H54 (cell line): Measurements from ENCODE around the gene PTPRG.

Source experiments
- DNase-seq: peaks from one replicate; pipeline ENCODE4 v3.0.0; 2011; ENCODE audit warnings: low spot score, mixed read lengths; ENCODE audit not compliant: insufficient read length
- FAIRE-seq: peaks from 3 replicates; lab custom pipeline; 2011; peaks lifted over from hg19 to GRCh38; lab: Jason Lieb, UNC
- POLR2A ChIP-seq: IDR thresholded peaks from 2 replicates; pipeline ENCODE4 v1.6.1; 2011; ENCODE audit warnings: low read depth, mild to moderate bottlenecking, low read length

PTPRG gene

GRCh38 chr3:62056658-62057057 is 495.3 kb downstream of the PTPRG start:
- no peak for FAIRE-seq
- no peak for TF ChIP-seq POLR2A
- no peak for DNase-seq

GRCh38 chr3:62057339-62058047 is 496.1 kb downstream of the PTPRG start:
- FAIRE-seq: no peak
- DNase-seq: no peak
- no peak for TF ChIP-seq POLR2A

- FAIRE-seq (no peak), DNase-seq (no peak)
- no peak for TF ChIP-seq POLR2A
These were observed 504.8 kb downstream of the PTPRG start for GRCh38 chr3:62065985-62066693.

- no peak for TF ChIP-seq POLR2A
- DNase-seq: no peak
- FAIRE-seq: no peak
These were observed 507.0 kb downstream of the PTPRG start for GRCh38 chr3:62068337-62068736.

GRCh38 chr3:62070891-62071290 is 509.5 kb downstream of the PTPRG start:
- TF ChIP-seq POLR2A: no peak

GRCh38 chr3:62073038-62073437 is 511.7 kb downstream of the PTPRG start:
- no peak for DNase-seq
- no peak for TF ChIP-seq POLR2A
- no peak for FAIRE-seq

More at GRCh38 chr3:62070891-62071290, 509.5 kb downstream of the PTPRG start:
- no peak for DNase-seq
- FAIRE-seq: no peak

- peak; percentile 76 for FAIRE-seq
- DNase-seq: no peak
- no peak for TF ChIP-seq POLR2A
These were observed 523.2 kb downstream of the PTPRG start for GRCh38 chr3:62084558-62084957.

GRCh38 chr3:62088472-62089104 is 527.2 kb downstream of the PTPRG start:
- TF ChIP-seq POLR2A: no peak
- FAIRE-seq (no peak), DNase-seq (no peak)

GRCh38 chr3:62090066-62090465 is 528.7 kb downstream of the PTPRG start:
- FAIRE-seq: no peak
- no peak for TF ChIP-seq POLR2A
- no peak for DNase-seq

- FAIRE-seq (no peak), DNase-seq (no peak)
- TF ChIP-seq POLR2A: no peak
These were observed 529.1 kb downstream of the PTPRG start for GRCh38 chr3:62090519-62090918.

- FAIRE-seq: no peak
- no peak for TF ChIP-seq POLR2A
- no peak for DNase-seq
These were observed 531.7 kb downstream of the PTPRG start for GRCh38 chr3:62093025-62093424.

GRCh38 chr3:62094461-62094860 is 533.1 kb downstream of the PTPRG start:
- no peak for FAIRE-seq
- DNase-seq: no peak
- TF ChIP-seq POLR2A: no peak

- no peak for TF ChIP-seq POLR2A
- FAIRE-seq: no peak
- no peak for DNase-seq
These were observed 533.7 kb downstream of the PTPRG start for GRCh38 chr3:62095080-62095479.

- FAIRE-seq: no peak
- TF ChIP-seq POLR2A: no peak
- no peak for DNase-seq
These were observed 534.4 kb downstream of the PTPRG start for GRCh38 chr3:62095756-62096155.
